NCI-H1694 treated with DMSO at 0.1 percent for 48 hours (cell line): ENCODE results near the gene GALNT10.

Experiments used
- DNase-seq: peaks from one replicate; lab custom pipeline; 2025; lab: John Stamatoyannopoulos, UW

Gene GALNT10

GRCh38 chr5:154296525-154297159 is 106.1 kb downstream of the GALNT10 start:
- no peak for DNase-seq

GRCh38 chr5:154298065-154298464 is 107.5 kb downstream of the GALNT10 start:
- no peak for DNase-seq

- DNase-seq = no peak
These were observed 109.8 kb downstream of the GALNT10 start for GRCh38 chr5:154300207-154300883.

GRCh38 chr5:154301726-154302125 is 111.2 kb downstream of the GALNT10 start:
- no peak for DNase-seq

GRCh38 chr5:154302161-154302560 is 111.6 kb downstream of the GALNT10 start:
- DNase-seq = peak; percentile 41

GRCh38 chr5:154303133-154303532 is 112.6 kb downstream of the GALNT10 start:
- DNase-seq = no peak

- DNase-seq = no peak
These were observed 118.2 kb downstream of the GALNT10 start for GRCh38 chr5:154308443-154309370.

GRCh38 chr5:154309371-154309745 is 118.8 kb downstream of the GALNT10 start:
- DNase-seq = no peak

- no peak for DNase-seq
These were observed 119.3 kb downstream of the GALNT10 start for GRCh38 chr5:154309805-154310204.

- DNase-seq = no peak
These were observed 120.8 kb downstream of the GALNT10 start for GRCh38 chr5:154311362-154311761.

- DNase-seq = no peak
These were observed 121.5 kb downstream of the GALNT10 start for GRCh38 chr5:154312000-154312399.

GRCh38 chr5:154312576-154312975 is 122.0 kb downstream of the GALNT10 start:
- no peak for DNase-seq

GRCh38 chr5:154313360-154314017 is 123.0 kb downstream of the GALNT10 start:
- no peak for DNase-seq

GRCh38 chr5:154315196-154315595 is 124.7 kb downstream of the GALNT10 start:
- no peak for DNase-seq

GRCh38 chr5:154315756-154316155 is 125.2 kb downstream of the GALNT10 start:
- no peak for DNase-seq

- DNase-seq = peak; percentile 24
These were observed 125.8 kb downstream of the GALNT10 start for GRCh38 chr5:154316223-154316935.

- no peak for DNase-seq
These were observed 127.4 kb downstream of the GALNT10 start for GRCh38 chr5:154317916-154318315.

GRCh38 chr5:154318691-154319090 is 128.2 kb downstream of the GALNT10 start:
- DNase-seq = no peak

GRCh38 chr5:154319736-154320135 is 129.2 kb downstream of the GALNT10 start:
- DNase-seq = no peak

- DNase-seq = no peak
These were observed 129.9 kb downstream of the GALNT10 start for GRCh38 chr5:154320224-154321089.

- no peak for DNase-seq
These were observed 131.0 kb downstream of the GALNT10 start for GRCh38 chr5:154321546-154321945.
